ENCODE data around the gene GTPBP2. TPM values are rescaled to one million over a fixed set of nuclear protein-coding genes. Genes with fewer than 3 reads are reported as not detected.

GTPBP2 gene
- total RNA-seq, 1 experiment from 2014 or later = 76.4 TPM

- no peaks in the 10 kb centered on the region for H3K9me3 Mint-ChIP-seq
- TF ChIP-seq MYBL2 (CRISPR knock-in tag; IDR thresholded peaks at IDR 0.05) = no peak
- TF ChIP-seq ZMAT4 (CRISPR knock-in tag; IDR thresholded peaks at IDR 0.05) = no peak
- TF ChIP-seq ZNF532 (CRISPR knock-in tag; IDR thresholded peaks at IDR 0.05; ENCODE audit: borderline replicate concordance) = no peak
- TF ChIP-seq NFATC4 (CRISPR knock-in tag; IDR thresholded peaks at IDR 0.05) = no peak
- TF ChIP-seq TCF7 (CRISPR knock-in tag; IDR thresholded peaks at IDR 0.05; ENCODE audit: low read depth) = no peak
- no peak for TF ChIP-seq TEAD1 (CRISPR knock-in tag; IDR thresholded peaks at IDR 0.05)
- no peak for TF ChIP-seq CREB1 (CRISPR knock-in tag; IDR thresholded peaks at IDR 0.05)
- no peak for TF ChIP-seq RELA (CRISPR knock-in tag; IDR thresholded peaks at IDR 0.05; ENCODE audit: borderline replicate concordance)
- TF ChIP-seq ARID4B (CRISPR knock-in tag; IDR thresholded peaks at IDR 0.05; ENCODE audit: borderline replicate concordance) = no peak
- no peak for TF ChIP-seq SOX15 (CRISPR knock-in tag; IDR thresholded peaks at IDR 0.05)
- TF ChIP-seq SMAD3 (CRISPR knock-in tag; IDR thresholded peaks at IDR 0.05; ENCODE audit: borderline replicate concordance) = no peak
- no peak for TF ChIP-seq GABPB1 (CRISPR knock-in tag; IDR thresholded peaks at IDR 0.05)
- no peak overlapping the region for H3K27ac Mint-ChIP-seq
- H3K4me3 Mint-ChIP-seq = no peak overlapping the region
- ChIA-PET CTCF (no interaction called here), POLR2A (interaction anchor here (0.6 kb wide), 1 partner anchor 18 kb away, joined by 4 read pairs; no protein-coding TSS in a partner anchor)
- H3K36me3 Mint-ChIP-seq = peaks cover 27% of the 10 kb centered on the region
- DNase-seq (ENCODE audit: low spot score) (no peak), ATAC-seq (no peak)
- no peaks in the 10 kb centered on the region for H3K4me1 Mint-ChIP-seq
- no peaks in the 10 kb centered on the region for H3K27me3 Mint-ChIP-seq (ENCODE audit: low read depth)
These were observed 24.9 kb downstream of the GTPBP2 start for GRCh38 chr6:43604174-43604573.

- ChIA-PET POLR2A (no interaction called here), CTCF (interaction anchor here (1.2 kb wide), 1 partner anchor 8 kb away, joined by 4 read pairs; no protein-coding TSS in a partner anchor)
- no peak for DNase-seq (ENCODE audit: low spot score)
- no peaks in the 10 kb centered on the region for H3K4me1 Mint-ChIP-seq
- H3K36me3 Mint-ChIP-seq = peaks cover 27% of the 10 kb centered on the region
- no peaks in the 10 kb centered on the region for H3K9me3 Mint-ChIP-seq
- no peaks in the 10 kb centered on the region for H3K27me3 Mint-ChIP-seq (ENCODE audit: low read depth)
- ATAC-seq = no peak
- H3K27ac Mint-ChIP-seq = no peak overlapping the region
- H3K4me3 Mint-ChIP-seq = no peak overlapping the region
- TF ChIP-seq ZMAT4 (CRISPR knock-in tag; IDR thresholded peaks at IDR 0.05) = no peak
- TF ChIP-seq CREB1 (CRISPR knock-in tag; IDR thresholded peaks at IDR 0.05) = no peak
- TF ChIP-seq E2F1 (CRISPR knock-in tag; IDR thresholded peaks at IDR 0.05) = no peak
- TF ChIP-seq PRDM15 (CRISPR knock-in tag; IDR thresholded peaks at IDR 0.05) = no peak
- no peak for TF ChIP-seq STAT6 (CRISPR knock-in tag; conservative IDR thresholded peaks at IDR 0.05; ENCODE audit: low read depth)
These were observed 28.5 kb downstream of the GTPBP2 start for GRCh38 chr6:43600595-43600994.
